NCI-H128 (cell line): ENCODE data around the gene CFDP1.
A peak's percentile ranks its signal among the peaks of the same experiment; 100 is the strongest.

Source experiments
- DNase-seq: peaks from one replicate; lab custom pipeline; 2025; ENCODE audit not compliant: unreplicated experiment; lab: John Stamatoyannopoulos, UW

CFDP1 gene

DNA sequence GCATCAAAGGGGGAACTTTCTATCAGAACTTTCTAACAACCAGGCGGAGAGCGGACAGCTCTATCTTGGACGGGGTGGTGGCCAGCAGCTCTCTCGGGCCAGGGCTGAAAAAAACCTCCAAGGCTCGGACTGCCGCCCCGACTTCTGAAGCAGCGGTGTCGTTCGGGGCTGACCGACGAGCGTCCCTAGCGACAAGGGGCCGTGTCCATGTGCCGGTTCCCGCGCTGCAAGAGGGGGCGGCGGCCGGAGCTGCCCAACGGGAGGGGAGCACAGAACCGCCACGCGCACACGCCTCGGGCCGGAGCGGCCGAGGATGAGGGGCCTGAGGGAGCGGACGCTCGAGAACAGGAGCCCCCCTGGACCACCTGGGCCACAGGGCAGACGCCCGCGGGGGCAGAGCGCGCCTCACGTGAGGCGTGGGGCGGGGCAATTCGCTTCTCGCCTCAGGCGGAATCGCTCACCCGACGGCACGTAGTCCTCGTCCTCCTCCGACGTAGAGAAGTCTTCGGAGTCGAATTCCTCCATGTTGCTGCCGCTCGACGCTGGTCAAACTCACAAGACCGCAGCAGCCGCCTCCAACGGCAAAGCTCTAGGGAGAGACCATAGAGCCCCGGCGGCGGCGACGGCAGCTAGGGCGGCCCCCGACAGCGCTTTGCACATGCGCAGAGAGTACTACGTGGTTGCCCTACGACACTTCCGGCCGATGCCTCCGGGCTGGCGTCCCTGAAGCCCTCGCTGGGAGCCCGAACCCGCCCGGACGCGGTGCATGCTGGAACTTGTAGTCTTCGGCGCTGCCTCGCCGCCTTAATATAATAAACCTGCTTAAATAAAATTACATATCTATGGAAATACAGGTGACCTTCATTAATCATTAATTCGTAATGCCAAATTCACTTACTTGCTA is at the start of gene CFDP1:
Gene CFDP1, minus strand, starts transcription at position 676 of the 904 bp plus-strand sequence. Its CDS starts 151 bp downstream, at position 525.
- peak; percentile 76 for DNase-seq

GRCh38 chr16:75482434-75483205 is 49.3 kb upstream of the CFDP1 start:
- DNase-seq = no peak

GRCh38 chr16:75481475-75481874 is 48.2 kb upstream of the CFDP1 start:
- DNase-seq = no peak

DNA sequence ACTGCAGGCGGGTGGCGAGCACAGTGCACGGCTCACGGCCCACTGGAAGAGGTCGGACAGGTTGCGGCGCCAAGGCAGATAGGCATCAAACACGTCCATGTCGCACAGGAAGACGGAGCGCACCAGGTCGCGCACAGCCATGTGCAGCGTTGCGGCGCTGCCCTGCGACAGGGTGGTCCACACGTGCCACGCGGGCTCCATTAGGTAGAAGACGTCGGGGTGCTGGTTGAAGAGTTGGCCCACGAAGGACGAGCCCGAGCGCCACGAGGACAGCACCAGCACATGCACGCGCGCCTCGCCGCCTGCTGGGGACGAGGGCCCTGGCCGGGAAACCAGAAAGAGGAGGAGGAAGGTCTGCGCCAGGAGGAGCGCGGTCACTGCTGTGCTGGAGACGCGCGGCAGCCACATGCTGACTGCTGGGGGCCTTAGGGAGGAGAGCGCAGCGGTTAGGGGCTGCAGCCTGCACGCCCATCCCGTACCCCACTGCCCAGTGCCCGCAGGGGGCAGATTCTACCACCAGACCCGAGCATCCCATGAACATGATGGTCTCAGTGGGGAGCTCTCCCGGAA is 46.2 kb upstream of the CFDP1 start:
- DNase-seq = no peak

- DNase-seq = no peak
Observed at GRCh38 chr16:75478480-75479345, 45.4 kb upstream of the CFDP1 start.

DNA sequence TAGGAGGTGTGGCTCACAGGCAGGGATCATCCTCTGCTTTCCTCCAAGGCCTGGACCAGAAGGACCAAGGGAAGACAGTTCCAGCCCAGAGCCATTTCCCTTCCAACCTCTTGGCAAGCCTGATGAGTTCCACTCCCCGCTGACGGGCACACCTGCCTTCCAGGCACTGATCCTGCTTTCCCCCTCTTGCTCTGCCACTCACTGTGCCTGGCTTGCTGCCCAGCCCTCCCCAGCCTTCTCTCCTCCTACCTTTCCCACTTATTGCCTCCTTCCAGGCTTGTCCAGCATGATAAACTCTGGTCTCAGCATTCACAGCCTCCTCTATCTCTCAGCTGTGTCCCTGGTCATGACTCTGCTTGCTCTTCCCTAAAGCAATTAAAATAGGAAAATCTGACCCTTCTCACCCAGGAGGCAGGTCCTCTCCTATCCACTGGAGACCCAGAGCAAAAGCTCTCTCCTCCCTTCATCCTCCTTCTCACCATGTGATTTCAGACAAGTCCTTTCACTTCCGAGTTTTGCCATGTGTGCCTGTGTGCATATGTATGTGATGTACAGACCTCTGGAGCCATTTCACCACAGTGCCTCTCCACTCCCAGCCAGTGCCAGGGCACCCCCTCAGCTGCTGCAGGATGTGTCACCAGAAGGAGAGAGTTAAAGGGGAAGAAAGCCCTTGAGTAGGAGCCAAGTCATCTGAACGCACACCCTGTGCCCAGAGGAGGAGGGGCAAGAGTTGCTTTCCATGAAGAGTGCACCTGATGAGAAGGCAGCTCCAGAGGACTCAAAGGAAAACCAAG is 44.6 kb upstream of the CFDP1 start:
- DNase-seq = no peak

DNA sequence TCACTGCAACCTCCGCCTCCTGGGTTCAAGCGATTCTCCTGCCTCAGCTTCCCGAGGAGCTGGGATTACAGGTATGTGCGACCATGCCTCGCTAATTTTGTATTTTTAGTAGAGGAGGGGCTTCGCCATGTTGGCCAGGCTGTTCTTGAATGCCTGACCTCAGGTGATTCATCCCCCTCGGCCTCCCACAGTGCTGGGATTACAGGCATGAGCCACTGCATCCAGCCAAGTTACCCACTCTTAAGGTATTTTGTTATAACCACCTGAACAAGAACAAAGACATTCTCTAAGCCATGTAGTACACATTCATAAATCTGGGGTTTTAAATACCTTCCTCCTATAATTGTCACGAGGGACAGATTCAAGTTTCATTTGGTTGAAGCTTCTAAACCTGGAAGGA is 43.5 kb upstream of the CFDP1 start:
- DNase-seq = no peak

DNA sequence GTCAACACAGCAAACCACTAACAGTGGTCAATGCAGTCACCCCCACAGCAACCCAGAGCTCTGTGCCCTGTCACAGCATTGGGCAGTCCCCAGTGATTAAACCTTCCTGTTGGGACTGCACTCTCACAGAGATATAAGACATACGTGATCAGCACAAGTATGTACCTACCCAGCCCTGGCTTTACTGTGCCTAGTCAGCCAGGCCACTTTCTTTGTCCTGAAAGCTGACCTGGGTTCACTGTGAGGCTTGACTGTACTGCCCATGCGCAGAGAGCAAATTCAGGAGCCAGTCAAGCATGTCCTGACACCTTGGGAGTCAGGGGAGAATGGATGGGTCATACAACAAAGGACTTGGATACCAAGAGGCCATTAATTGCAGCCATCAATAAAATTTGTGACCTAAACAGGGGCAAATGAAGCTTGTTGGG is 42.1 kb upstream of the CFDP1 start:
- no peak for DNase-seq

GRCh38 chr16:75472908-75473877 is 39.9 kb upstream of the CFDP1 start:
- DNase-seq = no peak

DNA sequence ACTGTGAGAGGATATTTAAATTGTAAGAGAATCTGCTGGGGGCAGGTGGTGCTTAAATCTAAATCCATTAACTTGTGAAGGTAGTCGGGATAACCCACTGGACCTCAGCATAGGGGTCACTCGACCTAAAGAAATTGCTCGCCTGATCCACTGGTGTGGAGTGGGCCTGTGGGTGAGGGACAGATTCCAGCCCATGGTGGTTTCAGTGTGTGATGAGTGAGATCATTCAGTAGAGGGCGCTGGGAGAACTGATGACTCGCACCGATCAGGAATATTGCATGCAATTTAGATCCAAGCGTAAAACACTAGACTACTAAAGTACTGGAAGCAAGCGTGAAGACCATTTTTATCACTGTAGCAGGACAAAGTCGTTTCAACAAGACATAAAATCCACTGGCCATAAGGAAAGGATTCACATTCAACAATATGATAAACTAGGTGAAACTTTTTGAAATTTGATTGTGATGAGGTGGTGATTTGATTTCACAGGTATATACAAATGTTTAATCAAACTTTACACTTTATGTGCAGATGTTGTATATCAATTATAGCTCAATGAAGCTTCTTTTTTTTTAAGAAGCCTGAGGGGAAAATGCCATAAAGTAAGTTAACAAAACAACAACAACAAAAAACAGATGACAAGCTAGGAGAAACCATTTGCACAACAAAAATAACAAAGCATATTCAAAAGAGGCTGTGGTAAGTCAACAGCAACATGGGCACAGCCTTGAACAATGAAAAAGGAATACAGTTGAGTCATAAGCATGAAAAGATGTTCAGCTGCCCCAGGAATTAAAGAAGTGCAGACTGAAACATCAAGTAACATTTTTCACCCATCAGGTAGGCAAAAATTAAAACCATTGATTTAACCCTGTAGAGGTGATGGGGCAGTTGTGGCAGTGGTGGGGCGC is 38.7 kb upstream of the CFDP1 start:
- peak; percentile 13 for DNase-seq

GRCh38 chr16:75466760-75467159 is 33.5 kb upstream of the CFDP1 start:
- no peak for DNase-seq

DNA sequence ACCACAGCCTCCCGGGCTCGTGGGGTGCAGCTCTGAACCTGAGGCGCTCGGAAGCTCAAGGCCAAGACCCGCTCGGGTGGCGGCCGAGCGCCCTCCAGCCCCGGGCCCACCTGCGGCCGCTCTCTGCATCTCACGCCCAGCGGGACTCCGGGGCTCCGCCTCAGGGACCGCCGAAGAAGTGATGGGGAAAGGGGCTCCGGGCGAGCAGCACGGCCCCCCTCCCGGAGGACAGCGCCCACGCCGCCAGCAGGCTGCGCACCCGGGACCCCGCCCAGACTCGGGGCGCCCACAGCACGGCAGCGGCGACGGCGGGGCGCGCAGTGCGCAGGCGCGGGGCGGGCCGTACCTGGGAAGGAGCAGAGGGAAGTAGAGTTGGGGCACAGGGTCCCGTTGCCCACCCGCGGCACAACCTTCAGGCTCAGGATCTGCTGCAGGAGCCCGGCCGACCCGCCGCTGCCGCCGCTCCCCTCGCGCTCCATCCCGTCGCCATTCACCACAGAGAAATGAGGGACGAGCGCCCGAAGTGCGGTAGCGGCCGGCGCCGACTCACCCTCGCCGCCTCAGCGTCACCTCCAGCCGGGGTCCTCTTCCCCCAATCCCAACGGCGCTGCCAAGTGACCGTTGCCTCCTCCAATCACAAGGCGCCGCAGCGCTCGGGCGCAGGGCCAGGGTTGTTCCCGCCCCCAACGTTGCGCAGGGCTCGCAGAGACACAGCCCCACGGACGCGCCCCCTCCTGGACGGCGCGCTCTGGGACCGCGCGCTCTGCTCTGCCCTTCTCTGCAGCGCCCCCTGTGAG is 31.0 kb upstream of the CFDP1 start, which contains the start of gene TMEM170A:
Gene TMEM170A, minus strand, starts transcription at position 568 of the 797 bp plus-strand sequence. Its CDS starts 89 bp downstream, at position 479.
- DNase-seq = peak; percentile 88

DNA sequence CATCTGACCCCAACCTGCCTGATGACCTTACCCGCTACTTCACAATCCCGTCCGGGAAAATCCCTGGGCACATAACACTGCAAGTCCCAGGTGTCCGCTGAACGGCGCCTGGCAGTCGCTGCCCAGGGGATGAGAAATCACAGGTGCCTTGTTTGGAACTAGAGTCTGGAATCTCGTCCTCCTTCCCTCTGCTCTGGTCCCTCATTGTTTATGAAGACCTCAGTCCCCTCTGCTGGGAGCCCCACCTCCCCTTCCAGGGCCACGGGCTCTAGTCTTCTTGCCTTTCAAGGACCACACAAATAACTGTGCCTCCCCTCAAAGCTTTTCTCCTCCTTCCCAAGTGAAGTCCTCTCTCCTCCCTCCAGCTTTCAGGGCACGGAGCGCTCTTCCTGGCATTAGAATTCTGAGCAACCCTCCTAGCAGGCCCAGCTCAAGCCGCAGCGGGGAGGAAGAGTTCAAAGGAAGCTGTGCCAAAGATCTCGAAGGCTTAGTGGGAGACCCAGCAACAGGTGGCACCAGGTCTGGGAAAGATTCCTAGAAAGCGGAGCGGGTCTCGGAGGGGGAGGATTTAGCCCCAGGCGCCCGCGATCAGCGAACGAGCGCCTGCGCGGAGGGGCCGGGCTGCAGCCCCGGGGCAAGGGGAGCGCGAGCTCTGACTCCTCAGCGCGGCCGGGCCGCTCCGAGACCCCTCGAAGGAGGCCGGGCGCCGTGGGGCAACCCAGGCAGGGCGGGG is 30.3 kb upstream of the CFDP1 start:
- DNase-seq = peak; percentile 4

GRCh38 chr16:75462806-75463205 is 29.5 kb upstream of the CFDP1 start:
- DNase-seq = no peak

DNA sequence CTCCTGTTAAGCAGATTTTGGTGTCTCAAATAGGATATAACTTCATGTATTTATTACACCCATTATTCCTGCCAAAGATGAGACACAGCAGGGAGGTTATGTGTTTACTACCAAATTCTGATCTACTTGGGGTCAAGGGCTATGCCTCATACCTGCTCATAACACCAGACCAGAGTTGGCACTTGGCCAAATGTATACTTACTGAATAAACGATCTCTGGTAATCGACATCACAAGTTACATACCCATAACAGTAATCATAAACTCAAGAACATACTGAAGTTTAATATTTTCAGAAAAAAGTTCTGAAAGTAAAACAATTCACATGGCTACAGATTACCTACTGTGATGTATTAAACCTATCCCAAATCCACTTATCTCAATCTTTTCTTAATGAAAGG is 28.3 kb upstream of the CFDP1 start:
- no peak for DNase-seq

GRCh38 chr16:75460446-75460845 is 27.1 kb upstream of the CFDP1 start:
- no peak for DNase-seq
